SJCRH30 (cell line): ENCODE measurements around the gene PCBP3. TPM values are rescaled to one million over a fixed set of nuclear protein-coding genes. Genes with fewer than 3 reads are reported as not detected.
"Not testable (repeated sequence)": the region's sequence is repeated elsewhere in the genome, so short reads cannot be mapped to it uniquely, and the experiment has no call there.

Experiments
- DNase-seq, 2 experiments: peaks; one replicate each; pipeline ENCODE4 v3.0.0-alpha.2; 2015 to 2020
- H3K27ac ChIP-seq: fragments of 250-450 bp; sonication (Bioruptor Pico); 2 replicates; pipeline ENCODE4 v1.5.1; 2020; ENCODE audit warnings: mild to moderate bottlenecking, moderate library complexity
- H3K27me3 ChIP-seq: fragments of 250-450 bp; sonication (Bioruptor Pico); 2 replicates; pipeline ENCODE4 v1.5.1; 2020; ENCODE audit warnings: mild to moderate bottlenecking, moderate library complexity
- H3K36me3 ChIP-seq: fragments of 250-450 bp; sonication (Bioruptor Pico); 2 replicates; pipeline ENCODE4 v1.5.1; 2020; ENCODE audit warnings: mild to moderate bottlenecking, moderate library complexity
- H3K4me1 ChIP-seq: fragments of 250-450 bp; sonication (Bioruptor Pico); 2 replicates; pipeline ENCODE4 v1.5.1; 2020; ENCODE audit warnings: mild to moderate bottlenecking, moderate library complexity
- H3K4me3 ChIP-seq: fragments of 250-450 bp; sonication (Bioruptor Pico); 2 replicates; pipeline ENCODE4 v1.5.1; 2020; ENCODE audit warnings: mild to moderate bottlenecking, moderate library complexity
- H3K9me3 ChIP-seq: fragments of 250-450 bp; sonication (Bioruptor Pico); replicated peaks from 2 replicates; pipeline ENCODE4 v1.5.1; 2020; ENCODE audit warnings: mild to moderate bottlenecking, moderate library complexity
- total RNA-seq: library from RNA; depleted of rRNA; stranded (reverse); fragments of >200 nt; shearing (Covaris generic); gene quantifications from 2 replicates; pipeline ENCODE4 v1.2.3, GENCODE V29; 2014

The PCBP3 gene
- total RNA-seq, 1 experiment from 2014 or later, result not detected

- H3K9me3 ChIP-seq, result no peaks in the 10 kb centered on the region
- H3K4me3 ChIP-seq, result no peak overlapping the region
- no peaks in the 10 kb centered on the region for H3K36me3 ChIP-seq
- peaks cover 8% of the 10 kb centered on the region; the same call in 1 of the 2 replicates for H3K27me3 ChIP-seq
- no peak overlapping the region for H3K27ac ChIP-seq
- DNase-seq, result peak; percentile 23 to 34
- no peaks in the 10 kb centered on the region for H3K4me1 ChIP-seq
These were observed 35.6 kb upstream of the PCBP3 start for GRCh38 chr21:45607909-45608295.

DNA sequence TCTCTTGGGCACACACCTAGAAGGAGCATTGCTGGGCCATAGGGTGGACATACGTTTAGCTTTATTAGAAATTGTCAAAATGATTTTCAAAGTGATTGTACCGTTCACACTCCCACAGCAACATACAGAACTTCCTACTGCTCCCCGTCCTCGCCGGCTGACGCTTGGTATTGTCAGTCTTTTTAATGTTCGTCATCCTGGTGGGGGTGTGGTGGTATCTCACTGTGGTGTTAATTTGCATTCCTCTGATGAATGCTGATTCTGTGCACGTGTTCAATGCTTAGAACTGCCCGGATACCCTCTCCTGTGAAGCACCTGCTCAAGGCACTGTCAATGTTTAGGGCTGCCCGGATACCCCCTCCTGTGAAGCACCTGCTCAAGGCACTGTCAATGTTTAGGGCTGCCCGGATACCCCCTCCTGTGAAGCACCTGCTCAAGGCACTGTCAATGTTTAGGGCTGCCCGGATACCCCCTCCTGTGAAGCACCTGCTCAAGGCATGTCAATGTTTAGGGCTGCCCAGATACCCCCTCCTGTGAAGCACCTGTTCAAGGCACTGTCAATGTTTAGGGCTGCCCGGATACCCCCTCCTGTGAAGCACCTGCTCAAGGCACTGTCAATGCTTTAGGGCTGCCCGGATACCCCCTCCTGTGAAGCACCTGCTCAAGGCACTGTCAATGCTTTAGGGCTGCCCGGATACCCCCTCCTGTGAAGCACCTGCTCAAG is 34.6 kb upstream of the PCBP3 start:
- not testable (repeated sequence) for H3K9me3 ChIP-seq, H3K36me3 ChIP-seq, H3K27me3 ChIP-seq

GRCh38 chr21:45609616-45610015 is 33.9 kb upstream of the PCBP3 start:
- H3K27me3 ChIP-seq, DNase-seq, H3K27ac ChIP-seq, H3K4me1 ChIP-seq, H3K36me3 ChIP-seq, H3K9me3 ChIP-seq, H3K4me3 ChIP-seq: not testable (repeated sequence)

More for the DNA sequence above, 34.6 kb upstream of the PCBP3 start:
- H3K27ac ChIP-seq, H3K4me3 ChIP-seq, H3K4me1 ChIP-seq: not testable (repeated sequence)
- peak in 1 of 2 experiments; percentile 12 for DNase-seq

DNA sequence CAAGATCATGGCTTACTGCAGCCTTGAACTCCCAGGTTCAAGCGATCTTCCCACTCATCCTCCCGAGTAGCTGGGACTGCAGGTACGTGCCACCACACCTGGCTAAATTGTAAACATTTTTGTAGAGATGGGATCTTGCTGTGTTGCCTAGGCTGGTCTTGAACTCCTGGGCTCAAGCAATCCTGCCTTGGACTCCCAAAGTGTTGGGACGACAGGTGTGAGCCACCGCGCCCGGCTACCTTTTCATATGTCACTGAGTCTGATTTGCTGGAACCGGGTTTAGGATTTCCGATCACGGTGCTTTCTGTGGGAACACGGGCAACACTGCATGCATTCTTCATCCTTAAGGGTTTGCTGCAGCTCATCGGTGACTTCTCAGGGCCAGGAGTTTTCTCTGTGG is 32.2 kb upstream of the PCBP3 start:
- no peaks in the 10 kb centered on the region for H3K9me3 ChIP-seq
- no peak overlapping the region for H3K27ac ChIP-seq
- no peaks in the 10 kb centered on the region for H3K4me1 ChIP-seq
- H3K4me3 ChIP-seq, result no peak overlapping the region
- DNase-seq, result no peak
- H3K27me3 ChIP-seq, result peaks cover 13% of the 10 kb centered on the region; the same call in 1 of the 2 replicates
- H3K36me3 ChIP-seq, result no peaks in the 10 kb centered on the region

GRCh38 chr21:45611939-45612664 is 31.4 kb upstream of the PCBP3 start:
- no peak overlapping the region for H3K27ac ChIP-seq

GRCh38 chr21:45612665-45613019 is 30.9 kb upstream of the PCBP3 start:
- H3K27ac ChIP-seq, H3K4me3 ChIP-seq, H3K4me1 ChIP-seq, H3K36me3 ChIP-seq, DNase-seq, H3K9me3 ChIP-seq: not testable (repeated sequence)
- H3K27me3 ChIP-seq, result peaks cover 17% of the 10 kb centered on the region; the same call in 1 of the 2 replicates

More at GRCh38 chr21:45611939-45612664, 31.4 kb upstream of the PCBP3 start:
- Histone ChIP-seq H3K9me3 (no peaks in the 10 kb centered on the region), H3K4me1 (no peaks in the 10 kb centered on the region), H3K4me3 (no peak overlapping the region), H3K36me3 (no peaks in the 10 kb centered on the region), H3K27me3 (peaks cover 17% of the 10 kb centered on the region; the same call in 1 of the 2 replicates)
- DNase-seq, result peak in 1 of 2 experiments; percentile 9

GRCh38 chr21:45613396-45613795 is 30.1 kb upstream of the PCBP3 start:
- no peak overlapping the region for H3K4me3 ChIP-seq
- no peak overlapping the region for H3K27ac ChIP-seq
- peaks cover 9% of the 10 kb centered on the region; the same call in 1 of the 2 replicates for H3K4me1 ChIP-seq
- H3K36me3 ChIP-seq, result no peaks in the 10 kb centered on the region
- H3K9me3 ChIP-seq, result no peaks in the 10 kb centered on the region
- peaks cover 11% of the 10 kb centered on the region; the same call in 1 of the 2 replicates for H3K27me3 ChIP-seq
- no peak for DNase-seq

GRCh38 chr21:45613881-45614280 is 29.6 kb upstream of the PCBP3 start:
- Histone ChIP-seq H3K4me3 (no peak overlapping the region), H3K27ac (no peak overlapping the region), H3K9me3 (no peaks in the 10 kb centered on the region), H3K4me1 (peaks cover 13% of the 10 kb centered on the region; the same call in 1 of the 2 replicates), H3K27me3 (peaks cover 9% of the 10 kb centered on the region; the same call in 1 of the 2 replicates), H3K36me3 (no peaks in the 10 kb centered on the region)
- DNase-seq, result no peak

- DNase-seq, result no peak
- no peak overlapping the region for H3K27ac ChIP-seq
These were observed 28.3 kb upstream of the PCBP3 start for GRCh38 chr21:45615145-45615711.

DNA sequence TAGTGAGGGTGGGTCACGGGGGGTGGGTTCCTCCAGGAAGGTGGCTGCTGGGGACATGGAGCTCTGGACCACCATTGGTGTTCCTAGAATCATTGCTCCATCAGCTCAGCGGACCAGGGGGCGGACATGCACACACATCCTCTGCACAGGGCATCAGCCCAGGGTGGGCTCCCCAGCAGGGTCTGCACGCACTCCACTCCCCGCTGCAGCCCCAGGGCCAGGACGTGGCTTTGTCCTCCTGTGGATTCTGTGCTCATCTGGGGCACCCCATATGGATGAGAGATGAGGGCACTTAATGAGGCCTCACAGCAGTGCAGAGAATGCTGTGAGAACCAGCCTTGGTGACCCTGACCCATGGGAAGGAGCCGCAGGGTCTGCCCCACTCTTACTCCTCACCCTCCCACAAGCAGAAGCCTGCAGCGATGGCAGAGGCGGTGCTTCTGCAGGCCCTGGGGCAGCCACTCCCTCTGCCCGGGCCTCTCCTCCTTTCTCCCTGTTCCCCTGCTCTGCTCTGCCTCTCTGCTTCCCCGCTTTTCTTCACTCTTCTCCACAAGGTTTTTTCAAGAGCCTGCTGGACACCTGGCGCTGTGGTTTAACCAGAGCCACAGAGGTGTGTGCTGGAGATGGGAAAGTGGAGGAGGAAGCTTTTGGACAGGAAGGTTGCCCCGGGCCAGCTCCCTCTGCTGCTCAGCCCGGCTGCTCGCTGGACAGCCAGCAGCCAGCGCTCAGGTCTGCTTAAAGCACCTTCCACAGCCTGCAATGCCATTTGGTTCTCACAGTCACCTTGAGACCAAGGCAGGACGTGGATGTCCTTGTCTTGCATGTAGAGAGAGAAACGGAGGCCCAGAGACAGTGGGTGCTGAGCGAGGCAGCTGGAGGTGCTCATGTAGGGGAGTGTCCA is 26.3 kb upstream of the PCBP3 start:
- Histone ChIP-seq H3K9me3 (no peaks in the 10 kb centered on the region), H3K27ac (no peak overlapping the region), H3K36me3 (no peaks in the 10 kb centered on the region), H3K4me1 (peaks cover 13% of the 10 kb centered on the region; the same call in 1 of the 2 replicates), H3K4me3 (no peak overlapping the region), H3K27me3 (peaks cover 9% of the 10 kb centered on the region; the same call in 1 of the 2 replicates)
- DNase-seq, result peak in 1 of 2 experiments; percentile 9

More at GRCh38 chr21:45615145-45615711, 28.3 kb upstream of the PCBP3 start:
- Histone ChIP-seq H3K9me3 (no peaks in the 10 kb centered on the region), H3K36me3 (no peaks in the 10 kb centered on the region), H3K4me3 (no peak overlapping the region), H3K4me1 (peaks cover 13% of the 10 kb centered on the region; the same call in 1 of the 2 replicates), H3K27me3 (peaks cover 9% of the 10 kb centered on the region; the same call in 1 of the 2 replicates)

DNA sequence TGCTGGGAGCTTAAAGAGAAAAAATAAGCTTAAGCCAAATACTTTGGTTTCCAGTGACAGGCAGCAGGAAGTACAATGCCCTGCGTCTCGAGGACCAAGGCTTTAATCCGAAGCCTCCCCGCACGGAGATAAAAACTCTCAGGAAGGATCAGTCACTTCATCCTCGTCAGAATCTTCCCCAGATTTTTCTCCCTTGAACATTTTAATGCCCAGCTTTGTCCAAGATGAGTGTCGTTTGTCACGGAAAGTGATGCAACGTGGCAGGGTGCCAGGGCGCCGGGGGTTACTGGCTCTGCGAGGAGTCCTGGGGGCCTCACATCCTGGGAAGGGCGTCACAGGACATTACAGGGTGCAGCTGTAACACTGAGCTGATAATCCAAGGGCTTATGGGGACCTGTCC is 25.2 kb upstream of the PCBP3 start:
- Histone ChIP-seq H3K27ac (no peak overlapping the region), H3K27me3 (peaks cover 9% of the 10 kb centered on the region; the same call in 1 of the 2 replicates), H3K4me3 (peak overlapping the region; percentile 7; the same call in 1 of the 2 replicates), H3K4me1 (peaks cover 13% of the 10 kb centered on the region; the same call in 1 of the 2 replicates), H3K9me3 (no peaks in the 10 kb centered on the region), H3K36me3 (no peaks in the 10 kb centered on the region)
- peak; percentile 54 to 62 for DNase-seq

DNA sequence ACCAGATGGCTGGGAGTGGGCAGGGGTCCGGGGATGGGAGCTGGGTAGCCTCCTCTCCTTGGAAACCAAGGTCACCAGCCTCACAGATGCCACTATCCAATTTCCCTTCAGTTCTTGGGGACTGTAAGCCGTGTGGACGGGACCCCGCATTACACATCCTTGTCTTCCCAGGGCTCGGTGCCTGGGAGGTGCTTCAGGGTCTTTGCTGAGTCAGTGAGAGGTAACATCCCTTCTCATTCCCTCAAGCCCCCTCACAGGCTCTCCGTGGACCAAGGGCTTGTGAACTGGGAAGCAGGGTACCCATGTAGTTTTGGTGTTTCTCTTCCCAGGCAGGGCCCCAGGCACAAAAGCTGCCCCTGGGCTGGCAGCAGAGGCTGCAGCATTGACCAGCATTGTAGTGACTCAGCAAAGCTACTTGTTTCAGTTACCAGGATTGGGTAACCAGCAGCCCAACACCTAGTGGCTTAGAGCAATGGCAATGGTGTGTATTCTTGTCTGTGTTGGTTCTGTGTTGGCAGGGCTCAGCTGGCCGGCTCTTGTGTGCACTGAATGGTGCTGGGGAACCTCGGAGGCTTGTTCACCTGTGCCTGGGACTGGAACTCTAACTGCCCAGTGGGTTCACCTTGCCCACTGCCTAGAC is 24.6 kb upstream of the PCBP3 start:
- Histone ChIP-seq H3K4me1 (peaks cover 13% of the 10 kb centered on the region; the same call in 1 of the 2 replicates), H3K9me3 (no peaks in the 10 kb centered on the region), H3K27me3 (peaks cover 9% of the 10 kb centered on the region; the same call in 1 of the 2 replicates), H3K36me3 (no peaks in the 10 kb centered on the region), H3K4me3 (no peak overlapping the region), H3K27ac (no peak overlapping the region)
- DNase-seq, result no peak

- Histone ChIP-seq H3K27me3 (peaks cover 6% of the 10 kb centered on the region; the same call in 1 of the 2 replicates), H3K27ac (no peak overlapping the region), H3K4me1 (peaks cover 13% of the 10 kb centered on the region; the same call in 1 of the 2 replicates), H3K36me3 (no peaks in the 10 kb centered on the region), H3K9me3 (no peaks in the 10 kb centered on the region), H3K4me3 (no peak overlapping the region)
- DNase-seq, result no peak
These were observed 23.2 kb upstream of the PCBP3 start for GRCh38 chr21:45620201-45620923.
